GM21390 (cell line): Measurements from ENCODE around the gene STK24.
A peak's percentile ranks its signal among the peaks of the same experiment; 100 is the strongest.

ENCODE experiments used
- ATAC-seq: cut with Tn5 transposase; IDR thresholded peaks from one replicate; pipeline ENCODE4 v1.9.1; 2021; ENCODE audit not compliant: unreplicated experiment

The STK24 gene

GRCh38 chr13:98557937-98558792 is 18.7 kb downstream of the STK24 start:
- no peak for ATAC-seq

GRCh38 chr13:98556968-98557631 is 19.8 kb downstream of the STK24 start:
- ATAC-seq = no peak

DNA sequence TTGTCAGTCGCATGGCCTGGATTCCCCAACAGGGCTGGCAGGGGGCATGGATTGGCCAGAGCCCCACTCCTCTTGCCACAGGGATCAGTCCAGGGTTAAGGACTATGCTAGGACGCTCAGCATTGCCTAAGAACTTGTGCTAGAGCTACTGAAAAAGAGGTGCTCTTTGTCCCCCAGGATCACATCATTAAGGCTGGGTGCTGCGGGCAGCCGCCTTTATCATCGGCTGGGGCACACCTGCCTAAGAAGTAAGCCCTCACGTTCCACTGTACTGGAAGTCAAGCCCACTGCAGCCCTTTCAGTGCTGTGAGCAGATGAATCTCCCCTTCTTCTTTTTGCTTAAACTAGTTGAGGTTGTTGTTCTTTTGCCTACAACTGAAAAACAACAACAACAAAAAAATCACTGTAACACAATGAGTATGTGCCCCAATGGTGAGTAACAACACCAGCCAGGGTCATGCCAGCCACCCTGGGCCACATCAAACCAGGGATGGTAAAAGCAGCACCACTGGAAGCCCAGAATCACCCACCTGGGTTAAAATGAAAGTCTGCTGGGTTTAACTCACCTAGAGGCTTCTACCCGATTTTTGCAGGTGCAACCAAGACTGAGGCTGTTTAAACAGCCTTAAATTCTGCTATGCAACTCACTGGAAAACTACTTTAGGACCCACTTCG is 20.6 kb downstream of the STK24 start:
- ATAC-seq = no peak

- peak; percentile 61 for ATAC-seq
Observed at GRCh38 chr13:98549728-98550317, 27.1 kb downstream of the STK24 start.

- peak; percentile 3 for ATAC-seq
Observed at GRCh38 chr13:98549006-98549727, 27.7 kb downstream of the STK24 start.

GRCh38 chr13:98548230-98548629 is 28.7 kb downstream of the STK24 start:
- no peak for ATAC-seq

GRCh38 chr13:98547455-98547854 is 29.5 kb downstream of the STK24 start:
- no peak for ATAC-seq

GRCh38 chr13:98546402-98546801 is 30.5 kb downstream of the STK24 start:
- no peak for ATAC-seq

- no peak for ATAC-seq
Observed at GRCh38 chr13:98544104-98544710, 32.7 kb downstream of the STK24 start.

GRCh38 chr13:98543378-98544103 is 33.4 kb downstream of the STK24 start:
- peak; percentile 13 for ATAC-seq

DNA sequence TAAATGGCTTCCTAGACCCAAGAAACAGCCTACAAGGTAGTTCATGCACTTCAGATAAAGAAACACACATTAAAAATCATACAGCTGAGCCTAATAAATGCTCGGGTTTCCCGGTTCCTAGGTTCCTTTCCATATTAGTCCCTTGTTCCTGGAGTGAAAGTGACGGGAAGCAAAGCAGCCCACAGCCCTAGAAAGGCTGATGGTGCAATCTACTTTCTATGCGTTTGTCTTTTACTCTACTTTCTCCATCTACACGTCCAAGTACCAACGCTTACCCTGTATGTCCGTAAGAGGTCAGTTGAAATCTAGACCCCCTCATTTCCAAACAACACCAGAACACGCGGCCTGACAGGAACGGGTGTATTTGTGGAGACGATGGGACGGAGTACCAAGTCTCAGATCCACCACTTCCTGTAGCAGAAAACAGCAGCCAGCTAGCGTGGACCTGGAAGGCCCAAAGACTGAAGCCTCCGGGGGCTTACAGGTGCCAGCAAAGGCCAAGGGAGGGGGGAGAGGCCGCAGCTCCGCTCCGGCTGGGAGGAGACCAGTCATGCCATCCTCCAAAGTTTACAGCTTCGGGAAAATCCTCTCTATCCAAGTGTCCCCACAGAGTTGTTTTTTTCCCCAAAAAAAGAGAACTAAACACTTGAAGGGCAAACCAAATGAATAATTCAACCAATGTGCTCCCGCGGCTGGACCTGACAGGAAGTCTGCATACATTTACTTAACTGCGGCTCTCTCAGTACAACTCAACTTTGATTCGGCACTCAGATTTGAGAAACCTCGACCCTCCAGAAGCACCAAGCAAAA is 34.1 kb downstream of the STK24 start:
- ATAC-seq = peak; percentile 50

DNA sequence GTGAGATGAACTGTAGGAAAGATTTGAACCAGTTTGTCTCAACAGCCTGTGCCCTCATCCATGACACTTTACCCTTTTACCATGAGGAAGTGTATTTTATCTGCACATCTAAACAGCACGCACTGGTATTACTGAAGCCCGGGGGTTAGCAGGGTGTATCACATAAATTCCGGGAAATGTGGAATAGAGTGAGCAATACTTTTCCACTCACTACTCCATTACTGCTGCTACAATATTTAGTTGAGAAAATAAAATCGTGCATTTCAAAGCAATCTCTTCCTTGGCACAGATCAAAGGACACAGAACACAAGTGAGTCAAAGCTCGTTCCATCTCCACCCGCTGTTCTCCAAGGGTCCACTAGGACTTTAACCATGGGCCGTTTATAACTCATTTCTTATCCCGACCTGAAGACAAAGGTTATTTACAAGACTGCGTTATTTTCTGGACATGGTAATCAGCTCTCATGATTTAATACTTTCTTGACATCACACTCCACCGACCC is 35.2 kb downstream of the STK24 start:
- no peak for ATAC-seq

GRCh38 chr13:98541191-98541590 is 35.7 kb downstream of the STK24 start:
- ATAC-seq = no peak

- no peak for ATAC-seq
Observed at GRCh38 chr13:98540476-98540875, 36.4 kb downstream of the STK24 start.

DNA sequence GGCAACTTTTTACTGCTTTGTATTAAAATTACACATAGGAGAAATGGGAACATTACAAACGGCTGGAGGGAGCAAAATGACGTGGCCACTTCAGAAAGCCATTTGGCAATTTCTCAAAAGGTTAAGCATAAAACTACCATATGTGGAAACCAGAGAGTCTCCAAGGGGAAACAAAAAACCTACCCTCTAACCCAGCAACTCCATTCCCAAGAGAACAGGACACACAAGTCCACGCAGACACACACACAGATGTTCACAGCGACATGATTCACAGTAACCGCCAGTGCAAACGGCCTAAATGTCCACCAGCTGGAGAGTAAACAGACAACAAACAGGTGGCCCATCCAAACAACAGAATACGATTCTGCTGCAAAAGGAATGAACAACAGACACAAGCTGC is 37.2 kb downstream of the STK24 start:
- no peak for ATAC-seq

GRCh38 chr13:98538876-98539275 is 38.0 kb downstream of the STK24 start:
- ATAC-seq = no peak

- ATAC-seq = no peak
Observed at GRCh38 chr13:98537740-98538139, 39.2 kb downstream of the STK24 start.

GRCh38 chr13:98537306-98537705 is 39.6 kb downstream of the STK24 start:
- ATAC-seq = no peak

GRCh38 chr13:98536729-98537128 is 40.2 kb downstream of the STK24 start:
- ATAC-seq = no peak
